ENCODE results near the gene ARHGAP42.

Gene ARHGAP42

DNA sequence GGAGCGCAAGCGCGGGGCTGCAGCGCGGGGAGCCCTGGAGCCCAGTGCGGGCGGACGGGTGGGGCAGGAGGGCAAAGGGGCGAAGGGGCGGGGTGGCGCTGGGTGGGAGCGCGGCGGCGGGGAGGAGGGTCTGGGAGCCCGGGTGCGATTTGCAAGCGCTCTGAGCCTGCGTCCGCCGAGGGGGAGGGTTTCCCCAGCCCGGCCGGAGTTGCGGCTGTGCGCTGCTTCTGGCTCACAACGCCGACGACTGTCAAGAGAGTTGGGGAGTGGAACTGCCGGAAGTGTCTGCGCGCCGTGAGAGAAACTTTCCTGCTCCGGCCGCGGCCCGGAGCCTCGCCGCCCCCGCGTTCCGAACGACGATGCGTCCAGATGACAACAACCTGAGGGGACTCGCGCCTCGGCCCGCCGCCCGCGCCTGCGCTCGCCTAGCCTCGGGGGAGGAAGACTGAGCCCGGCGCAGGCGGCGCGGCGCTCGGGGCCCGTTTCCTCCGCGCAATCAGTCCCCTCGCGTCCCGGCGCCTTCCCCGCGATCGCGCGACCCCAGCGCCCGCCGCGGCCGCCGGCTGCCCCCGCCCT is at the start of gene ARHGAP42:
TSS of gene ARHGAP42 (plus strand) at position 235 of the 576 bp plus-strand sequence. CDS start 391 bp downstream, outside the sequence.
- TF ChIP-seq, protein P1, sequence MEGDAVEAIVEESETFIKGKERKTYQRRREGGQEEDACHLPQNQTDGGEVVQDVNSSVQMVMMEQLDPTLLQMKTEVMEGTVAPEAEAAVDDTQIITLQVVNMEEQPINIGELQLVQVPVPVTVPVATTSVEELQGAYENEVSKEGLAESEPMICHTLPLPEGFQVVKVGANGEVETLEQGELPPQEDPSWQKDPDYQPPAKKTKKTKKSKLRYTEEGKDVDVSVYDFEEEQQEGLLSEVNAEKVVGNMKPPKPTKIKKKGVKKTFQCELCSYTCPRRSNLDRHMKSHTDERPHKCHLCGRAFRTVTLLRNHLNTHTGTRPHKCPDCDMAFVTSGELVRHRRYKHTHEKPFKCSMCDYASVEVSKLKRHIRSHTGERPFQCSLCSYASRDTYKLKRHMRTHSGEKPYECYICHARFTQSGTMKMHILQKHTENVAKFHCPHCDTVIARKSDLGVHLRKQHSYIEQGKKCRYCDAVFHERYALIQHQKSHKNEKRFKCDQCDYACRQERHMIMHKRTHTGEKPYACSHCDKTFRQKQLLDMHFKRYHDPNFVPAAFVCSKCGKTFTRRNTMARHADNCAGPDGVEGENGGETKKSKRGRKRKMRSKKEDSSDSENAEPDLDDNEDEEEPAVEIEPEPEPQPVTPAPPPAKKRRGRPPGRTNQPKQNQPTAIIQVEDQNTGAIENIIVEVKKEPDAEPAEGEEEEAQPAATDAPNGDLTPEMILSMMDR (IDR thresholded peaks at IDR 0.05) = no peak

- TF ChIP-seq, protein P1 (IDR thresholded peaks at IDR 0.05) = no peak
These were observed 49.4 kb upstream of the ARHGAP42 start for GRCh38 chr11:100637706-100638105.

DNA sequence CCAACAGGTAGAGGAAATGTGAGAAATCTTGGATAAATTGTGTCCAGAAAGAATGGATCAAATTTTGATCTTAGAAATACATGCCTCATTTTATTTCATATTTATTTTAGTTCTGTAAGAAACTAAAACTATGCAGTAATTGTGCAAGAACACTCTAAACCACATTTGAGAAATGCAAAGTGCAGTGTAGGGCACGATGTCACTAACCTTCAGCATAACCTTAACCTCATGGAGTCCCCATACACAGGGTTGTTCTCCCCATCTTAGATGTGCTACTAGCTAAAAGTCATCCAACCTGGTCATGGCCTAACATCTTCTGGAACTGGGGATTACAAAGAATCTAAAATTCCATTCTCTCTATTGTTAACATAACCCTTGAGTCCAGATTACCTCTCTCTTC is 48.4 kb upstream of the ARHGAP42 start:
- TF ChIP-seq, protein P1 (IDR thresholded peaks at IDR 0.05) = no peak

- TF ChIP-seq, protein P1 (IDR thresholded peaks at IDR 0.05) = no peak
These were observed 47.9 kb upstream of the ARHGAP42 start for GRCh38 chr11:100639140-100639539.

- TF ChIP-seq, protein P1 (IDR thresholded peaks at IDR 0.05) = no peak
These were observed 47.0 kb upstream of the ARHGAP42 start for GRCh38 chr11:100640071-100640470.

DNA sequence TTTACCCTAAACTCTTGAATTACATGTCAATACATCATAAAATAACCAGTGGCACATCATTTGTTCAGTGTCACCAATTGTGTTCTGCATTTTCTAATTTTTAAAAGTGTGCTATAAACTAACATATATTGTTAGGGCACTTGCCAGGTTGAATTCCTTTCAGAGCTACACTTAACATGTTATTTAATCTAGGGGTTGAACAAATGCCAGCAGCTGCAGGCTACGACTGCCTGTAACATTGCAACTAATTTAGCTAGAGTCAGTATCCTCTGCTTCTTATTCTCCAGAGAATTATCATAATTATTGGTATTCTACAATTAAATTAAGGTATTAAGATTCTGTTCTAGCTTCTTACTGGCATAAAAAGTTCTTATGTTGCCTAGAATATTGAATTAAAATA is 46.4 kb upstream of the ARHGAP42 start:
- TF ChIP-seq, protein P1 (IDR thresholded peaks at IDR 0.05) = no peak

DNA sequence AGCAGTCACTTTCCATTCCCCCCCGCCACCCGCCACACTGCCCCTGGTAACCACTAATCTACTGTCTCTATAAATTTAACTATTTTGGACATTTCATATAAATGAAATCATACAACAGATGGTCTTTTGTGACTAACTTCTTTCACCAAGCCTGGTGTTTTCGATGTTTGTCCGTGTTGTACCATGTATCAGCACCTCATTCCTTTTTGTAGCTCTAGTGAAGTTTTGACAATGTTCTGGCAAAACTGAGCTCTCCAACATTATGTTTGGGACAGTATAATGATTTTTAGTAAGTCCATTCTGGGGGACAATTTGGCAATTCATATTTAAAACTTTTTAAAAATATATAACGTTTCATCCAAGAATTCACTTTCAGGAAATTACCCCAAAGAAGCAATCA is 45.6 kb upstream of the ARHGAP42 start:
- TF ChIP-seq, protein P1 (IDR thresholded peaks at IDR 0.05) = no peak

- TF ChIP-seq, protein P1 (IDR thresholded peaks at IDR 0.05) = no peak
These were observed 40.5 kb upstream of the ARHGAP42 start for GRCh38 chr11:100646545-100646944.
